GM23338 (cell line): ENCODE measurements around the gene TENT4B. TPM values are rescaled to one million over a fixed set of nuclear protein-coding genes. Genes with fewer than 3 reads are reported as not detected.

Experiments
- ATAC-seq: fragments of 200-7000 bp; cut with Tn5 transposase; 3 replicates; pipeline ENCODE4 v1.9.1; 2020
- DNase-seq: peaks from one replicate; pipeline ENCODE4 v3.0.0-alpha.2; 2015; ENCODE audit warnings: low spot score
- H2AFZ ChIP-seq: fragments of 200-600 bp; sonication (generic); 2 replicates; pipeline ENCODE4 v1.8.0; 2016; ENCODE audit warnings: antibody characterized with exemption, mild to moderate bottlenecking, moderate library complexity
- H3F3A ChIP-seq: fragments of 200-600 bp; sonication (generic); replicated peaks from 2 replicates; pipeline ENCODE4 v1.8.0; 2017; ENCODE audit warnings: antibody characterized with exemption, mixed run types, low read depth
- H3K27ac ChIP-seq: fragments of 200-600 bp; sonication (generic); 2 replicates; pipeline ENCODE4 v1.6.1; 2016; ENCODE audit warnings: low read depth
- H3K27me3 ChIP-seq: fragments of 200-600 bp; sonication (generic); 2 replicates; pipeline ENCODE4 v1.8.0; 2016; ENCODE audit warnings: mild to moderate bottlenecking, mixed run types, moderate library complexity; ENCODE audit not compliant: insufficient read depth
- H3K36me3 ChIP-seq: fragments of 200-600 bp; sonication (generic); 2 replicates; pipeline ENCODE4 v1.8.0; 2016; ENCODE audit warnings: mild to moderate bottlenecking; ENCODE audit not compliant: insufficient read depth
- H3K4me1 ChIP-seq: fragments of 200-600 bp; sonication (generic); 2 replicates; pipeline ENCODE4 v1.8.0; 2016; ENCODE audit warnings: mild to moderate bottlenecking, moderate library complexity; ENCODE audit not compliant: insufficient read depth
- H3K4me2 ChIP-seq: fragments of 200-600 bp; sonication (generic); 2 replicates; pipeline ENCODE4 v1.7.1; 2017; ENCODE audit warnings: mixed run types
- H3K4me3 ChIP-seq: fragments of 200-600 bp; sonication (generic); 2 replicates; pipeline ENCODE4 v1.6.1; 2016; ENCODE audit warnings: mixed run types
- H3K79me2 ChIP-seq: fragments of 200-600 bp; sonication (generic); replicated peaks from 2 replicates; pipeline ENCODE4 v1.8.0; 2017; ENCODE audit warnings: mild to moderate bottlenecking; ENCODE audit not compliant: insufficient read depth
- H3K9me2 ChIP-seq: fragments of 200-600 bp; sonication (generic); 2 replicates; pipeline ENCODE4 v1.8.0; 2017; ENCODE audit not compliant: insufficient read depth
- H4K20me1 ChIP-seq: fragments of 200-600 bp; sonication (generic); replicated peaks from 2 replicates; pipeline ENCODE4 v1.8.0; 2017; ENCODE audit warnings: mild to moderate bottlenecking; ENCODE audit not compliant: insufficient read depth
- H3K27ac Mint-ChIP-seq: 2 replicates; pipeline ENCODE4 v1.8.0; 2020; ENCODE audit warnings: inconsistent platforms, mild to moderate bottlenecking, moderate library complexity, mixed read lengths
- H3K27me3 Mint-ChIP-seq: 3 replicates; pipeline ENCODE4 v1.8.0; 2022; ENCODE audit warnings: low read depth, mild to moderate bottlenecking, moderate library complexity, mixed read lengths, inconsistent platforms; ENCODE audit not compliant: insufficient read depth, poor library complexity
- H3K36me3 Mint-ChIP-seq: 3 replicates; pipeline ENCODE4 v1.8.0; 2021; ENCODE audit warnings: low read depth, mild to moderate bottlenecking, inconsistent platforms, moderate library complexity, mixed read lengths
- H3K4me1 Mint-ChIP-seq: 3 replicates; pipeline ENCODE4 v1.8.0; 2020; ENCODE audit warnings: mild to moderate bottlenecking, inconsistent platforms, mixed read lengths
- H3K4me3 Mint-ChIP-seq: 3 replicates; pipeline ENCODE4 v1.8.0; 2021; ENCODE audit warnings: moderate library complexity, mild to moderate bottlenecking, inconsistent platforms, mixed read lengths
- H3K9me3 Mint-ChIP-seq: 3 replicates; pipeline ENCODE4 v1.8.0; 2020; ENCODE audit warnings: moderate library complexity, mild to moderate bottlenecking, inconsistent platforms, mixed read lengths
- CREB1 ChIP-seq: fragments of 250-450 bp; sonication (Bioruptor Pico); IDR thresholded peaks from 2 replicates; pipeline ENCODE4 v1.5.0; 2020; ENCODE audit warnings: low read depth, mild to moderate bottlenecking, moderate library complexity
- CTCF ChIP-seq, 2 experiments: fragments of 200-600 bp in 1 of 2; sonication (generic) in 1 of 2; conservative IDR thresholded peaks; 2 replicates each; pipeline versions ENCODE4 v1.5.1 to v1.6.1; 2016 to 2017; ENCODE audit warnings: antibody characterized with exemption in 2 of 2, low read depth in 2 of 2, mild to moderate bottlenecking in 2 of 2, moderate library complexity in 1 of 2
- ETS1 ChIP-seq: IDR thresholded peaks from 2 replicates; pipeline ENCODE4 v1.6.1; 2016; ENCODE audit warnings: antibody characterized with exemption
- EZH2 ChIP-seq: fragments of 200-600 bp; sonication (generic); IDR thresholded peaks from one replicate; pipeline ENCODE4 v1.8.0; 2017; ENCODE audit warnings: antibody characterized with exemption, mild to moderate bottlenecking, low read depth; ENCODE audit not compliant: unreplicated experiment
- EZH2phosphoT487 ChIP-seq: fragments of 200-600 bp; sonication (generic); IDR thresholded peaks from one replicate; pipeline ENCODE4 v1.8.1; 2018; ENCODE audit warnings: antibody characterized with exemption; ENCODE audit not compliant: unreplicated experiment
- JUNB ChIP-seq: IDR thresholded peaks from one replicate; pipeline ENCODE4 v1.6.1; 2016; ENCODE audit warnings: antibody characterized with exemption; ENCODE audit not compliant: unreplicated experiment
- NANOG ChIP-seq: IDR thresholded peaks from 2 replicates; pipeline ENCODE4 v1.6.1; 2016; ENCODE audit warnings: antibody characterized with exemption, borderline replicate concordance
- POLR2AphosphoS5 ChIP-seq: IDR thresholded peaks from 2 replicates; pipeline ENCODE4 v1.6.1; 2016; ENCODE audit warnings: antibody characterized with exemption, low read depth
- STAT1 ChIP-seq: IDR thresholded peaks from one replicate; pipeline ENCODE4 v1.6.1; 2016; ENCODE audit warnings: antibody characterized with exemption; ENCODE audit not compliant: unreplicated experiment
- ZNF114 ChIP-seq: fragments of 250-450 bp; sonication (Bioruptor Pico); IDR thresholded peaks from 2 replicates; pipeline ENCODE4 v1.5.0; 2020; ENCODE audit warnings: mild to moderate bottlenecking, moderate library complexity
- ZNF331 ChIP-seq: fragments of 250-450 bp; sonication (Bioruptor Pico); IDR thresholded peaks from 2 replicates; pipeline ENCODE4 v1.5.0; 2020; ENCODE audit warnings: low read depth, mild to moderate bottlenecking, moderate library complexity
- polyA plus RNA-seq: library from polyadenylated mRNA; unstranded; fragments of >200 nt; fragmentation: Nextera tagmentation; extraction: Ambion mirVana; gene quantifications from 2 replicates; pipeline ENCODE4 v1.2.1, GENCODE V29; 2016
- total RNA-seq: library from RNA; depleted of rRNA; stranded (reverse); fragments of >200 nt; shearing (Covaris generic); gene quantifications from 2 replicates; pipeline ENCODE4 v1.2.3, GENCODE V29; 2014
- TF ChIP-seq, protein P1 (sequence below): IDR thresholded peaks from one replicate; pipeline ENCODE4 v1.6.1; 2018; ENCODE audit warnings: antibody characterized with exemption; ENCODE audit not compliant: unreplicated experiment
- TF ChIP-seq, protein P2 (sequence below): fragments of 250-450 bp; sonication (Bioruptor Pico); IDR thresholded peaks from 2 replicates; pipeline ENCODE4 v1.5.0; 2020; ENCODE audit warnings: mild to moderate bottlenecking, moderate library complexity

The TENT4B gene
- total and polyA plus RNA-seq, 2 experiments from 2014 or later, result 17.6 to 21.3 TPM

DNA sequence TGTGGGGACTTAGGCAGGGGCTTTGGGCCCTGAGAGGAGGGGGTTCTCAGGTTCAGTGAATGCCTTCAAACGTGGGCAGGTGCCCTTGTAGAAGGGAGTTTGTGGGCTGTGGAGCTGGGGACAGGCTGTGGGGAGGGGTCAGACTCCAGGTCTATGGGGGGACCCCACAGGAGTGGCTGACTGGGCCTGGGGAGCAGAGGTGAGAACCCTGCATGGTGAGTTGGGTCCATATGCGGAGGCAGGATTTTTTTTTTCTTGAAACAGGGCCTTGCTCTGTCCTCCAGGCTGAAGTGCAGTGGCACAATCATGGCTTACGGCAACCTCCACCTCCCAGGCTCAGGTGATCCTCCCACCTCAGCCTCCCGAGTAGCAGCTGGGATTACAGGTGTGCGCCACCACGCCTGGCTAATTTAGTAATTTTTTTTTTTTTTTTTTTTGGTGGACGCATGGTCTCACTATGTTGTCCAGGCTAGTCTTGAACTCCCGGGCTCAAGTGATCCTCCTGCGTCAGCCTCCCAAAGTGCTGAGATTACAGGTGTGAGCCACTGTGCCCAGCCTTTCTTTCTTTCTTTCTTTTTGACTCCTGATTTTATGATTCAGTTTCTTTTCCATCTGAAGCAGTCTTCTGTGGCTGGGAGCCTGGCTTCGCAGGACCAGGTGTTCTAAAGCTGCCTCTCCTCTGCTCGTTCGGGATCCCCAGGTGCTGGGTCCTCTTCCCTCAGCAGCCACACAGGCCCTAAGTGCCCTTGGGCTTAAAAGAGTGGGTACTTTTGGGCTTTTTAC lies 94.2 kb downstream of the TENT4B start:
- peak overlapping the region; percentile 69 for H3K4me3 Mint-ChIP-seq
- Histone ChIP-seq H4K20me1 (no peaks in the 10 kb centered on the region), H3K4me1 (peaks cover 24% of the 10 kb centered on the region), H3K4me3 (peak overlapping the region; percentile 80; the same call in 1 of the 2 replicates), H3K27me3 (peaks cover 18% of the 10 kb centered on the region), H3K79me2 (no peaks in the 10 kb centered on the region), H2AFZ (peak overlapping the region; percentile 96; the same call in 1 of the 2 replicates), H3F3A (0 out of 2 replicates have a peak, but pooled peaks cover 11% of the 10 kb centered on the region), H3K9me2 (no peaks in the 10 kb centered on the region), H3K4me2 (peak overlapping the region; percentile 89), H3K27ac (no peak overlapping the region), H3K36me3 (no peaks in the 10 kb centered on the region)
- ATAC-seq (no peak), DNase-seq (no peak)
- TF ChIP-seq, protein P1, sequence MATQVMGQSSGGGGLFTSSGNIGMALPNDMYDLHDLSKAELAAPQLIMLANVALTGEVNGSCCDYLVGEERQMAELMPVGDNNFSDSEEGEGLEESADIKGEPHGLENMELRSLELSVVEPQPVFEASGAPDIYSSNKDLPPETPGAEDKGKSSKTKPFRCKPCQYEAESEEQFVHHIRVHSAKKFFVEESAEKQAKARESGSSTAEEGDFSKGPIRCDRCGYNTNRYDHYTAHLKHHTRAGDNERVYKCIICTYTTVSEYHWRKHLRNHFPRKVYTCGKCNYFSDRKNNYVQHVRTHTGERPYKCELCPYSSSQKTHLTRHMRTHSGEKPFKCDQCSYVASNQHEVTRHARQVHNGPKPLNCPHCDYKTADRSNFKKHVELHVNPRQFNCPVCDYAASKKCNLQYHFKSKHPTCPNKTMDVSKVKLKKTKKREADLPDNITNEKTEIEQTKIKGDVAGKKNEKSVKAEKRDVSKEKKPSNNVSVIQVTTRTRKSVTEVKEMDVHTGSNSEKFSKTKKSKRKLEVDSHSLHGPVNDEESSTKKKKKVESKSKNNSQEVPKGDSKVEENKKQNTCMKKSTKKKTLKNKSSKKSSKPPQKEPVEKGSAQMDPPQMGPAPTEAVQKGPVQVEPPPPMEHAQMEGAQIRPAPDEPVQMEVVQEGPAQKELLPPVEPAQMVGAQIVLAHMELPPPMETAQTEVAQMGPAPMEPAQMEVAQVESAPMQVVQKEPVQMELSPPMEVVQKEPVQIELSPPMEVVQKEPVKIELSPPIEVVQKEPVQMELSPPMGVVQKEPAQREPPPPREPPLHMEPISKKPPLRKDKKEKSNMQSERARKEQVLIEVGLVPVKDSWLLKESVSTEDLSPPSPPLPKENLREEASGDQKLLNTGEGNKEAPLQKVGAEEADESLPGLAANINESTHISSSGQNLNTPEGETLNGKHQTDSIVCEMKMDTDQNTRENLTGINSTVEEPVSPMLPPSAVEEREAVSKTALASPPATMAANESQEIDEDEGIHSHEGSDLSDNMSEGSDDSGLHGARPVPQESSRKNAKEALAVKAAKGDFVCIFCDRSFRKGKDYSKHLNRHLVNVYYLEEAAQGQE, result no peak
- TF ChIP-seq ZNF331 (no peak), JUNB (no peak), NANOG (no peak), EZH2phosphoT487 (no peak), ETS1 (no peak), POLR2AphosphoS5 (no peak), CREB1 (CRISPR knock-in tag) (no peak), EZH2 (no peak), ZNF114 (no peak), STAT1 (no peak), CTCF (conservative IDR thresholded peaks at IDR 0.05; ENCODE audit: low read depth in 2 of 2) (no peak)
- TF ChIP-seq, protein P2, sequence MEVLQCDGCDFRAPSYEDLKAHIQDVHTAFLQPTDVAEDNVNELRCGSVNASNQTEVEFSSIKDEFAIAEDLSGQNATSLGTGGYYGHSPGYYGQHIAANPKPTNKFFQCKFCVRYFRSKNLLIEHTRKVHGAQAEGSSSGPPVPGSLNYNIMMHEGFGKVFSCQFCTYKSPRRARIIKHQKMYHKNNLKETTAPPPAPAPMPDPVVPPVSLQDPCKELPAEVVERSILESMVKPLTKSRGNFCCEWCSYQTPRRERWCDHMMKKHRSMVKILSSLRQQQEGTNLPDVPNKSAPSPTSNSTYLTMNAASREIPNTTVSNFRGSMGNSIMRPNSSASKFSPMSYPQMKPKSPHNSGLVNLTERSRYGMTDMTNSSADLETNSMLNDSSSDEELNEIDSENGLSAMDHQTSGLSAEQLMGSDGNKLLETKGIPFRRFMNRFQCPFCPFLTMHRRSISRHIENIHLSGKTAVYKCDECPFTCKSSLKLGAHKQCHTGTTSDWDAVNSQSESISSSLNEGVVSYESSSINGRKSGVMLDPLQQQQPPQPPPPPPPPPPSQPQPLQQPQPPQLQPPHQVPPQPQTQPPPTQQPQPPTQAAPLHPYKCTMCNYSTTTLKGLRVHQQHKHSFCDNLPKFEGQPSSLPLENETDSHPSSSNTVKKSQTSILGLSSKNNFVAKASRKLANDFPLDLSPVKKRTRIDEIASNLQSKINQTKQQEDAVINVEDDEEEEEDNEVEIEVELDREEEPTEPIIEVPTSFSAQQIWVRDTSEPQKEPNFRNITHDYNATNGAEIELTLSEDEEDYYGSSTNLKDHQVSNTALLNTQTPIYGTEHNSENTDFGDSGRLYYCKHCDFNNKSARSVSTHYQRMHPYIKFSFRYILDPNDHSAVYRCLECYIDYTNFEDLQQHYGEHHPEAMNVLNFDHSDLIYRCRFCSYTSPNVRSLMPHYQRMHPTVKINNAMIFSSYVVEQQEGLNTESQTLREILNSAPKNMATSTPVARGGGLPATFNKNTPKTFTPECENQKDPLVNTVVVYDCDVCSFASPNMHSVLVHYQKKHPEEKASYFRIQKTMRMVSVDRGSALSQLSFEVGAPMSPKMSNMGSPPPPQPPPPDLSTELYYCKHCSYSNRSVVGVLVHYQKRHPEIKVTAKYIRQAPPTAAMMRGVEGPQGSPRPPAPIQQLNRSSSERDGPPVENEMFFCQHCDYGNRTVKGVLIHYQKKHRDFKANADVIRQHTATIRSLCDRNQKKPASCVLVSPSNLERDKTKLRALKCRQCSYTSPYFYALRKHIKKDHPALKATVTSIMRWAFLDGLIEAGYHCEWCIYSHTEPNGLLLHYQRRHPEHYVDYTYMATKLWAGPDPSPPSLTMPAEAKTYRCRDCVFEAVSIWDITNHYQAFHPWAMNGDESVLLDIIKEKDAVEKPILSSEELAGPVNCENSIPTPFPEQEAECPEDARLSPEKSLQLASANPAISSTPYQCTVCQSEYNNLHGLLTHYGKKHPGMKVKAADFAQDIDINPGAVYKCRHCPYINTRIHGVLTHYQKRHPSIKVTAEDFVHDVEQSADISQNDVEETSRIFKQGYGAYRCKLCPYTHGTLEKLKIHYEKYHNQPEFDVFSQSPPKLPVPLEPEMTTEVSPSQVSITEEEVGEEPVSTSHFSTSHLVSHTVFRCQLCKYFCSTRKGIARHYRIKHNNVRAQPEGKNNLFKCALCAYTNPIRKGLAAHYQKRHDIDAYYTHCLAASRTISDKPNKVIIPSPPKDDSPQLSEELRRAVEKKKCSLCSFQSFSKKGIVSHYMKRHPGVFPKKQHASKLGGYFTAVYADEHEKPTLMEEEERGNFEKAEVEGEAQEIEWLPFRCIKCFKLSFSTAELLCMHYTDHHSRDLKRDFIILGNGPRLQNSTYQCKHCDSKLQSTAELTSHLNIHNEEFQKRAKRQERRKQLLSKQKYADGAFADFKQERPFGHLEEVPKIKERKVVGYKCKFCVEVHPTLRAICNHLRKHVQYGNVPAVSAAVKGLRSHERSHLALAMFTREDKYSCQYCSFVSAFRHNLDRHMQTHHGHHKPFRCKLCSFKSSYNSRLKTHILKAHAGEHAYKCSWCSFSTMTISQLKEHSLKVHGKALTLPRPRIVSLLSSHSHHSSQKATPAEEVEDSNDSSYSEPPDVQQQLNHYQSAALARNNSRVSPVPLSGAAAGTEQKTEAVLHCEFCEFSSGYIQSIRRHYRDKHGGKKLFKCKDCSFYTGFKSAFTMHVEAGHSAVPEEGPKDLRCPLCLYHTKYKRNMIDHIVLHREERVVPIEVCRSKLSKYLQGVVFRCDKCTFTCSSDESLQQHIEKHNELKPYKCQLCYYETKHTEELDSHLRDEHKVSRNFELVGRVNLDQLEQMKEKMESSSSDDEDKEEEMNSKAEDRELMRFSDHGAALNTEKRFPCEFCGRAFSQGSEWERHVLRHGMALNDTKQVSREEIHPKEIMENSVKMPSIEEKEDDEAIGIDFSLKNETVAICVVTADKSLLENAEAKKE (CRISPR knock-in tag), result no peak
- H3K4me1 Mint-ChIP-seq, result peaks cover 26% of the 10 kb centered on the region
- peaks cover 22% of the 10 kb centered on the region for H3K27me3 Mint-ChIP-seq
- H3K9me3 Mint-ChIP-seq, result no peaks in the 10 kb centered on the region
- H3K27ac Mint-ChIP-seq, result no peak overlapping the region
- no peaks in the 10 kb centered on the region; the same call in 2 of the 3 replicates for H3K36me3 Mint-ChIP-seq
